GM12872 (cell line): Measurements from ENCODE around the gene B3GALT5.

Experiments
- CTCF ChIP-seq: IDR thresholded peaks from 3 replicates; pipeline ENCODE4 v1.5.1; 2011; ENCODE audit warnings: low read depth, mild to moderate bottlenecking, low read length, moderate library complexity; ENCODE audit not compliant: insufficient read depth

The B3GALT5 gene

GRCh38 chr21:39663742-39664492 lies 51.2 kb downstream of the B3GALT5 start:
- TF ChIP-seq CTCF = no peak

GRCh38 chr21:39664586-39664985 lies 51.8 kb downstream of the B3GALT5 start:
- TF ChIP-seq CTCF = no peak

- no peak for TF ChIP-seq CTCF
Measured at GRCh38 chr21:39666026-39666425, 53.3 kb downstream of the B3GALT5 start.

- TF ChIP-seq CTCF = no peak
Measured at GRCh38 chr21:39666681-39667315, 54.1 kb downstream of the B3GALT5 start.

- no peak for TF ChIP-seq CTCF
Measured at GRCh38 chr21:39667353-39667891, 54.7 kb downstream of the B3GALT5 start.

GRCh38 chr21:39668369-39668768 lies 55.6 kb downstream of the B3GALT5 start:
- TF ChIP-seq CTCF = no peak

GRCh38 chr21:39669485-39669884 lies 56.7 kb downstream of the B3GALT5 start:
- TF ChIP-seq CTCF = no peak
